GM23338 (cell line): ENCODE measurements around the gene TTYH3. TPM values are rescaled to one million over a fixed set of nuclear protein-coding genes. Genes with fewer than 3 reads are reported as not detected.

Experiments used
- ATAC-seq: fragments of 200-7000 bp; cut with Tn5 transposase; 3 replicates; pipeline ENCODE4 v1.9.1; 2020
- DNase-seq: peaks from one replicate; pipeline ENCODE4 v3.0.0-alpha.2; 2015; ENCODE audit warnings: low spot score
- H2AFZ ChIP-seq: fragments of 200-600 bp; sonication (generic); 2 replicates; pipeline ENCODE4 v1.8.0; 2016; ENCODE audit warnings: antibody characterized with exemption, mild to moderate bottlenecking, moderate library complexity
- H3F3A ChIP-seq: fragments of 200-600 bp; sonication (generic); replicated peaks from 2 replicates; pipeline ENCODE4 v1.8.0; 2017; ENCODE audit warnings: antibody characterized with exemption, mixed run types, low read depth
- H3K27ac ChIP-seq: fragments of 200-600 bp; sonication (generic); 2 replicates; pipeline ENCODE4 v1.6.1; 2016; ENCODE audit warnings: low read depth
- H3K27me3 ChIP-seq: fragments of 200-600 bp; sonication (generic); 2 replicates; pipeline ENCODE4 v1.8.0; 2016; ENCODE audit warnings: mild to moderate bottlenecking, mixed run types, moderate library complexity; ENCODE audit not compliant: insufficient read depth
- H3K36me3 ChIP-seq: fragments of 200-600 bp; sonication (generic); 2 replicates; pipeline ENCODE4 v1.8.0; 2016; ENCODE audit warnings: mild to moderate bottlenecking; ENCODE audit not compliant: insufficient read depth
- H3K4me1 ChIP-seq: fragments of 200-600 bp; sonication (generic); 2 replicates; pipeline ENCODE4 v1.8.0; 2016; ENCODE audit warnings: mild to moderate bottlenecking, moderate library complexity; ENCODE audit not compliant: insufficient read depth
- H3K4me2 ChIP-seq: fragments of 200-600 bp; sonication (generic); 2 replicates; pipeline ENCODE4 v1.7.1; 2017; ENCODE audit warnings: mixed run types
- H3K4me3 ChIP-seq: fragments of 200-600 bp; sonication (generic); 2 replicates; pipeline ENCODE4 v1.6.1; 2016; ENCODE audit warnings: mixed run types
- H3K79me2 ChIP-seq: fragments of 200-600 bp; sonication (generic); replicated peaks from 2 replicates; pipeline ENCODE4 v1.8.0; 2017; ENCODE audit warnings: mild to moderate bottlenecking; ENCODE audit not compliant: insufficient read depth
- H3K9me2 ChIP-seq: fragments of 200-600 bp; sonication (generic); 2 replicates; pipeline ENCODE4 v1.8.0; 2017; ENCODE audit not compliant: insufficient read depth
- H4K20me1 ChIP-seq: fragments of 200-600 bp; sonication (generic); replicated peaks from 2 replicates; pipeline ENCODE4 v1.8.0; 2017; ENCODE audit warnings: mild to moderate bottlenecking; ENCODE audit not compliant: insufficient read depth
- H3K27ac Mint-ChIP-seq: 2 replicates; pipeline ENCODE4 v1.8.0; 2020; ENCODE audit warnings: inconsistent platforms, mild to moderate bottlenecking, moderate library complexity, mixed read lengths
- H3K27me3 Mint-ChIP-seq: 3 replicates; pipeline ENCODE4 v1.8.0; 2022; ENCODE audit warnings: low read depth, mild to moderate bottlenecking, moderate library complexity, mixed read lengths, inconsistent platforms; ENCODE audit not compliant: insufficient read depth, poor library complexity
- H3K36me3 Mint-ChIP-seq: 3 replicates; pipeline ENCODE4 v1.8.0; 2021; ENCODE audit warnings: low read depth, mild to moderate bottlenecking, inconsistent platforms, moderate library complexity, mixed read lengths
- H3K4me1 Mint-ChIP-seq: 3 replicates; pipeline ENCODE4 v1.8.0; 2020; ENCODE audit warnings: mild to moderate bottlenecking, inconsistent platforms, mixed read lengths
- H3K4me3 Mint-ChIP-seq: 3 replicates; pipeline ENCODE4 v1.8.0; 2021; ENCODE audit warnings: moderate library complexity, mild to moderate bottlenecking, inconsistent platforms, mixed read lengths
- H3K9me3 Mint-ChIP-seq: 3 replicates; pipeline ENCODE4 v1.8.0; 2020; ENCODE audit warnings: moderate library complexity, mild to moderate bottlenecking, inconsistent platforms, mixed read lengths
- CREB1 ChIP-seq: fragments of 250-450 bp; sonication (Bioruptor Pico); IDR thresholded peaks from 2 replicates; pipeline ENCODE4 v1.5.0; 2020; ENCODE audit warnings: low read depth, mild to moderate bottlenecking, moderate library complexity
- CTCF ChIP-seq, 2 experiments: fragments of 200-600 bp in 1 of 2; sonication (generic) in 1 of 2; conservative IDR thresholded peaks; 2 replicates each; pipeline versions ENCODE4 v1.5.1 to v1.6.1; 2016 to 2017; ENCODE audit warnings: antibody characterized with exemption in 2 of 2, low read depth in 2 of 2, mild to moderate bottlenecking in 2 of 2, moderate library complexity in 1 of 2
- ETS1 ChIP-seq: IDR thresholded peaks from 2 replicates; pipeline ENCODE4 v1.6.1; 2016; ENCODE audit warnings: antibody characterized with exemption
- EZH2 ChIP-seq: fragments of 200-600 bp; sonication (generic); IDR thresholded peaks from one replicate; pipeline ENCODE4 v1.8.0; 2017; ENCODE audit warnings: antibody characterized with exemption, mild to moderate bottlenecking, low read depth; ENCODE audit not compliant: unreplicated experiment
- EZH2phosphoT487 ChIP-seq: fragments of 200-600 bp; sonication (generic); IDR thresholded peaks from one replicate; pipeline ENCODE4 v1.8.1; 2018; ENCODE audit warnings: antibody characterized with exemption; ENCODE audit not compliant: unreplicated experiment
- JUNB ChIP-seq: IDR thresholded peaks from one replicate; pipeline ENCODE4 v1.6.1; 2016; ENCODE audit warnings: antibody characterized with exemption; ENCODE audit not compliant: unreplicated experiment
- NANOG ChIP-seq: IDR thresholded peaks from 2 replicates; pipeline ENCODE4 v1.6.1; 2016; ENCODE audit warnings: antibody characterized with exemption, borderline replicate concordance
- POLR2AphosphoS5 ChIP-seq: IDR thresholded peaks from 2 replicates; pipeline ENCODE4 v1.6.1; 2016; ENCODE audit warnings: antibody characterized with exemption, low read depth
- REST ChIP-seq: IDR thresholded peaks from one replicate; pipeline ENCODE4 v1.6.1; 2018; ENCODE audit warnings: antibody characterized with exemption; ENCODE audit not compliant: unreplicated experiment
- STAT1 ChIP-seq: IDR thresholded peaks from one replicate; pipeline ENCODE4 v1.6.1; 2016; ENCODE audit warnings: antibody characterized with exemption; ENCODE audit not compliant: unreplicated experiment
- ZNF114 ChIP-seq: fragments of 250-450 bp; sonication (Bioruptor Pico); IDR thresholded peaks from 2 replicates; pipeline ENCODE4 v1.5.0; 2020; ENCODE audit warnings: mild to moderate bottlenecking, moderate library complexity
- ZNF331 ChIP-seq: fragments of 250-450 bp; sonication (Bioruptor Pico); IDR thresholded peaks from 2 replicates; pipeline ENCODE4 v1.5.0; 2020; ENCODE audit warnings: low read depth, mild to moderate bottlenecking, moderate library complexity
- polyA plus RNA-seq: library from polyadenylated mRNA; unstranded; fragments of >200 nt; fragmentation: Nextera tagmentation; extraction: Ambion mirVana; gene quantifications from 2 replicates; pipeline ENCODE4 v1.2.1, GENCODE V29; 2016
- total RNA-seq: library from RNA; depleted of rRNA; stranded (reverse); fragments of >200 nt; shearing (Covaris generic); gene quantifications from 2 replicates; pipeline ENCODE4 v1.2.3, GENCODE V29; 2014
- TF ChIP-seq, protein P1 (sequence below): fragments of 250-450 bp; sonication (Bioruptor Pico); IDR thresholded peaks from 2 replicates; pipeline ENCODE4 v1.5.0; 2020; ENCODE audit warnings: mild to moderate bottlenecking, moderate library complexity

The TTYH3 gene
- total and polyA plus RNA-seq, 2 experiments from 2014 or later, result 59.6 to 126 TPM

DNA sequence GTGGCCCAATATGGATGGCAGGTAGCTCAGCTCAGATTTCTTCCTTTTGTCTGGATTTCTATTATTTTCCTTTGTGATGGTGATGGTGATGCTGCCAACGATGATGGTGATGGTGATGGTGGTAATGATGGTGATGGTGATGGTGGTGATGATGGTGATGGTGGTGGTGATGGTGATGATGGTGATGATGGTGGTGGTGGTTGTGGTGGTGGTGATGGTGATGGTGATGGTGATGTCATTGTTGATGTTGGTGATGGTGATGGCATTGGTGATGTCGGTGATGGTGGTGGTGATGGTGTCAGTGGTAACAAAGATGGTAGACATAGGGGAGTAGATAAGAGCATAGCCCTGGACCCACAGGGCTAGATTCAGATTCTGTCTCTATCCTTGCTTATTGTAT, 25.4 kb downstream of the TTYH3 start:
- Histone ChIP-seq H3K36me3 (0 out of 2 replicates have a peak, but pooled peaks cover 3% of the 10 kb centered on the region), H2AFZ (no peak overlapping the region), H3K27me3 (no peaks in the 10 kb centered on the region), H3K27ac (no peak overlapping the region), H3K4me1 (no peaks in the 10 kb centered on the region), H3K9me2 (no peaks in the 10 kb centered on the region), H4K20me1 (no peaks in the 10 kb centered on the region; the same call in 1 of the 2 replicates), H3F3A (no peaks in the 10 kb centered on the region), H3K79me2 (no peaks in the 10 kb centered on the region), H3K4me2 (no peak overlapping the region), H3K4me3 (no peak overlapping the region)
- Mint-ChIP-seq H3K4me1 (no peaks in the 10 kb centered on the region; the same call in 2 of the 3 replicates), H3K27me3 (peaks cover 13% of the 10 kb centered on the region), H3K9me3 (no peaks in the 10 kb centered on the region), H3K27ac (no peak overlapping the region), H3K4me3 (no peak overlapping the region), H3K36me3 (peaks cover 27% of the 10 kb centered on the region)
- TF ChIP-seq POLR2AphosphoS5 (no peak), EZH2 (no peak), CREB1 (CRISPR knock-in tag) (no peak), ZNF331 (no peak), STAT1 (no peak), JUNB (no peak), REST (no peak), CTCF (conservative IDR thresholded peaks at IDR 0.05; ENCODE audit: low read depth in 2 of 2) (no peak), ETS1 (no peak), NANOG (no peak), ZNF114 (CRISPR knock-in tag) (no peak), EZH2phosphoT487 (no peak)
- TF ChIP-seq, protein P1, sequence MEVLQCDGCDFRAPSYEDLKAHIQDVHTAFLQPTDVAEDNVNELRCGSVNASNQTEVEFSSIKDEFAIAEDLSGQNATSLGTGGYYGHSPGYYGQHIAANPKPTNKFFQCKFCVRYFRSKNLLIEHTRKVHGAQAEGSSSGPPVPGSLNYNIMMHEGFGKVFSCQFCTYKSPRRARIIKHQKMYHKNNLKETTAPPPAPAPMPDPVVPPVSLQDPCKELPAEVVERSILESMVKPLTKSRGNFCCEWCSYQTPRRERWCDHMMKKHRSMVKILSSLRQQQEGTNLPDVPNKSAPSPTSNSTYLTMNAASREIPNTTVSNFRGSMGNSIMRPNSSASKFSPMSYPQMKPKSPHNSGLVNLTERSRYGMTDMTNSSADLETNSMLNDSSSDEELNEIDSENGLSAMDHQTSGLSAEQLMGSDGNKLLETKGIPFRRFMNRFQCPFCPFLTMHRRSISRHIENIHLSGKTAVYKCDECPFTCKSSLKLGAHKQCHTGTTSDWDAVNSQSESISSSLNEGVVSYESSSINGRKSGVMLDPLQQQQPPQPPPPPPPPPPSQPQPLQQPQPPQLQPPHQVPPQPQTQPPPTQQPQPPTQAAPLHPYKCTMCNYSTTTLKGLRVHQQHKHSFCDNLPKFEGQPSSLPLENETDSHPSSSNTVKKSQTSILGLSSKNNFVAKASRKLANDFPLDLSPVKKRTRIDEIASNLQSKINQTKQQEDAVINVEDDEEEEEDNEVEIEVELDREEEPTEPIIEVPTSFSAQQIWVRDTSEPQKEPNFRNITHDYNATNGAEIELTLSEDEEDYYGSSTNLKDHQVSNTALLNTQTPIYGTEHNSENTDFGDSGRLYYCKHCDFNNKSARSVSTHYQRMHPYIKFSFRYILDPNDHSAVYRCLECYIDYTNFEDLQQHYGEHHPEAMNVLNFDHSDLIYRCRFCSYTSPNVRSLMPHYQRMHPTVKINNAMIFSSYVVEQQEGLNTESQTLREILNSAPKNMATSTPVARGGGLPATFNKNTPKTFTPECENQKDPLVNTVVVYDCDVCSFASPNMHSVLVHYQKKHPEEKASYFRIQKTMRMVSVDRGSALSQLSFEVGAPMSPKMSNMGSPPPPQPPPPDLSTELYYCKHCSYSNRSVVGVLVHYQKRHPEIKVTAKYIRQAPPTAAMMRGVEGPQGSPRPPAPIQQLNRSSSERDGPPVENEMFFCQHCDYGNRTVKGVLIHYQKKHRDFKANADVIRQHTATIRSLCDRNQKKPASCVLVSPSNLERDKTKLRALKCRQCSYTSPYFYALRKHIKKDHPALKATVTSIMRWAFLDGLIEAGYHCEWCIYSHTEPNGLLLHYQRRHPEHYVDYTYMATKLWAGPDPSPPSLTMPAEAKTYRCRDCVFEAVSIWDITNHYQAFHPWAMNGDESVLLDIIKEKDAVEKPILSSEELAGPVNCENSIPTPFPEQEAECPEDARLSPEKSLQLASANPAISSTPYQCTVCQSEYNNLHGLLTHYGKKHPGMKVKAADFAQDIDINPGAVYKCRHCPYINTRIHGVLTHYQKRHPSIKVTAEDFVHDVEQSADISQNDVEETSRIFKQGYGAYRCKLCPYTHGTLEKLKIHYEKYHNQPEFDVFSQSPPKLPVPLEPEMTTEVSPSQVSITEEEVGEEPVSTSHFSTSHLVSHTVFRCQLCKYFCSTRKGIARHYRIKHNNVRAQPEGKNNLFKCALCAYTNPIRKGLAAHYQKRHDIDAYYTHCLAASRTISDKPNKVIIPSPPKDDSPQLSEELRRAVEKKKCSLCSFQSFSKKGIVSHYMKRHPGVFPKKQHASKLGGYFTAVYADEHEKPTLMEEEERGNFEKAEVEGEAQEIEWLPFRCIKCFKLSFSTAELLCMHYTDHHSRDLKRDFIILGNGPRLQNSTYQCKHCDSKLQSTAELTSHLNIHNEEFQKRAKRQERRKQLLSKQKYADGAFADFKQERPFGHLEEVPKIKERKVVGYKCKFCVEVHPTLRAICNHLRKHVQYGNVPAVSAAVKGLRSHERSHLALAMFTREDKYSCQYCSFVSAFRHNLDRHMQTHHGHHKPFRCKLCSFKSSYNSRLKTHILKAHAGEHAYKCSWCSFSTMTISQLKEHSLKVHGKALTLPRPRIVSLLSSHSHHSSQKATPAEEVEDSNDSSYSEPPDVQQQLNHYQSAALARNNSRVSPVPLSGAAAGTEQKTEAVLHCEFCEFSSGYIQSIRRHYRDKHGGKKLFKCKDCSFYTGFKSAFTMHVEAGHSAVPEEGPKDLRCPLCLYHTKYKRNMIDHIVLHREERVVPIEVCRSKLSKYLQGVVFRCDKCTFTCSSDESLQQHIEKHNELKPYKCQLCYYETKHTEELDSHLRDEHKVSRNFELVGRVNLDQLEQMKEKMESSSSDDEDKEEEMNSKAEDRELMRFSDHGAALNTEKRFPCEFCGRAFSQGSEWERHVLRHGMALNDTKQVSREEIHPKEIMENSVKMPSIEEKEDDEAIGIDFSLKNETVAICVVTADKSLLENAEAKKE (CRISPR knock-in tag), result no peak
- DNase-seq (no peak), ATAC-seq (no peak)
